ENCODE data around the gene BSG. TPM values are rescaled to one million over a fixed set of nuclear protein-coding genes. Genes with fewer than 3 reads are reported as not detected.

The BSG gene
- total and polyA plus RNA-seq, 4 donors, result 80.4 to 367 (median 149) TPM

- Histone ChIP-seq H3K27me3 (ENCODE audit: control insufficient read depth in 4 of 4, insufficient read depth in 4 of 4, low read length in 3 of 4) (no peaks in the 10 kb centered on the region), H3K4me3 (ENCODE audit: low read depth in 1 of 3, low read length in 3 of 3) (no peak overlapping the region), H3K9me3 (ENCODE audit: control insufficient read depth in 4 of 4, low read length in 3 of 4) (no peaks in the 10 kb centered on the region), H3K9ac (ENCODE audit: low read depth in 1 of 2, low read length in 2 of 2) (no peak overlapping the region), H3K27ac (ENCODE audit: low read depth in 1 of 2, low read length in 2 of 2) (no peak overlapping the region), H3K4me1 (ENCODE audit: control insufficient read depth in 4 of 4, insufficient read depth in 4 of 4, low read length in 3 of 4) (peaks cover 0 to 3% (median 0%) of the 10 kb centered on the region in 4 donors), H3K36me3 (ENCODE audit: control insufficient read depth in 4 of 4, insufficient read depth in 3 of 4, low read depth in 1 of 4, low read length in 3 of 4) (peaks cover 9 to 22% (median 12%) of the 10 kb centered on the region in 4 donors)
- no peak for DNase-seq (ENCODE audit: low spot score)
- WGBS, result 89% methylated on average over 27 of the region's 27 CpGs
- no peak for TF ChIP-seq YY1 (IDR thresholded peaks at IDR 0.05)
- no peak for TF ChIP-seq REST (IDR thresholded peaks at IDR 0.05)
- TF ChIP-seq JUND (IDR thresholded peaks at IDR 0.05), result no peak
- no peak for TF ChIP-seq TAF1 (conservative IDR thresholded peaks at IDR 0.05)
- TF ChIP-seq RAD21 (IDR thresholded peaks at IDR 0.05), result no peak
- TF ChIP-seq, protein P1, sequence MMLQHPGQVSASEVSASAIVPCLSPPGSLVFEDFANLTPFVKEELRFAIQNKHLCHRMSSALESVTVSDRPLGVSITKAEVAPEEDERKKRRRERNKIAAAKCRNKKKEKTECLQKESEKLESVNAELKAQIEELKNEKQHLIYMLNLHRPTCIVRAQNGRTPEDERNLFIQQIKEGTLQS (IDR thresholded peaks at IDR 0.05), result no peak
These were observed 11.0 kb downstream of the BSG start for GRCh38 chr19:583198-583967.

DNA sequence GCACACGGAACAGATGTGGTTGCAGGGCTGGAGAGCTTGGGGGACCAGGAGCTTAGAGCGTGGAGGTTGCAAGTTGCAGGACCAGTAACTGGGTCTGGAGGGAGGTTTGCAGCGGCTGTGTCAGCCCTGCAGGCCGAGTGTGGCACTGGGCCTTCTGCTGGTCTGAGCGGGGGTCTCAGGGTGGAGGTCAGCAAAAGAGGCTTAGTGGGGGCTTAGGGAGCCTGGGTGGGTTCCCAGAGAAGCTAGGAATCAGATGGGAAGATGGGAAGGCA, 11.5 kb downstream of the BSG start:
- 79% methylated on average over 5 of the region's 5 CpGs for WGBS
- Histone ChIP-seq H3K9me3 (ENCODE audit: control insufficient read depth in 4 of 4, low read length in 3 of 4) (no peaks in the 10 kb centered on the region), H3K4me3 (ENCODE audit: low read depth in 1 of 3, low read length in 3 of 3) (no peak overlapping the region), H3K27me3 (ENCODE audit: control insufficient read depth in 4 of 4, insufficient read depth in 4 of 4, low read length in 3 of 4) (peaks cover 0 to 1% (median 0%) of the 10 kb centered on the region in 4 donors), H3K36me3 (ENCODE audit: control insufficient read depth in 4 of 4, insufficient read depth in 3 of 4, low read depth in 1 of 4, low read length in 3 of 4) (peaks cover 9 to 22% (median 12%) of the 10 kb centered on the region in 4 donors), H3K9ac (ENCODE audit: low read depth in 1 of 2, low read length in 2 of 2) (no peak overlapping the region), H3K4me1 (ENCODE audit: control insufficient read depth in 4 of 4, insufficient read depth in 4 of 4, low read length in 3 of 4) (peaks cover 0 to 3% (median 0%) of the 10 kb centered on the region in 4 donors), H3K27ac (ENCODE audit: low read depth in 1 of 2, low read length in 2 of 2) (no peak overlapping the region)
- no peak for TF ChIP-seq ZBTB33 (IDR thresholded peaks at IDR 0.05)
- no peak for TF ChIP-seq NR2F2 (IDR thresholded peaks at IDR 0.05)
- TF ChIP-seq, protein P1 (IDR thresholded peaks at IDR 0.05), result no peak
- no peak for TF ChIP-seq RXRA (IDR thresholded peaks at IDR 0.05)
- no peak for TF ChIP-seq YY1 (IDR thresholded peaks at IDR 0.05)
- TF ChIP-seq HNF4A (conservative IDR thresholded peaks at IDR 0.05), result no peak
- TF ChIP-seq HNF4G (IDR thresholded peaks at IDR 0.05), result no peak
- TF ChIP-seq RAD21 (IDR thresholded peaks at IDR 0.05), result no peak
- DNase-seq (ENCODE audit: low spot score), result no peak
